Ovary (tissue), 3 donors: Measurements from ENCODE around the gene AMOTL1.

Experiments used
- EP300 ChIP-seq: sonication (generic); formaldehyde crosslinking; IDR thresholded peaks from one replicate; pipeline ENCODE4 v1.6.1; 2017; ENCODE audit warnings: antibody characterized with exemption
- POLR2A ChIP-seq: fragments of 450-650 bp; IDR thresholded peaks from one replicate; pipeline ENCODE4 v1.6.1; 2017; ENCODE audit warnings: antibody characterized with exemption, mild to moderate bottlenecking, moderate library complexity
- TF ChIP-seq, protein P1 (sequence below), 3 donors: fragments of 450-650 bp in 2 of 3; fragments of 200-600 bp in 1 of 3; IDR thresholded peaks; one replicate each; pipeline versions ENCODE4 v1.5.1 to v1.8.0; 2016 to 2022; ENCODE audit warnings: antibody characterized with exemption in 3 of 3, mild to moderate bottlenecking in 1 of 3
- donor health status: DM: no; HTN: no; CAD: no.

GRCh38 chr11:94924612-94925011 lies 156.5 kb downstream of the AMOTL1 start:
- TF ChIP-seq EP300 (no peak), POLR2A (no peak)
- TF ChIP-seq, protein P1, sequence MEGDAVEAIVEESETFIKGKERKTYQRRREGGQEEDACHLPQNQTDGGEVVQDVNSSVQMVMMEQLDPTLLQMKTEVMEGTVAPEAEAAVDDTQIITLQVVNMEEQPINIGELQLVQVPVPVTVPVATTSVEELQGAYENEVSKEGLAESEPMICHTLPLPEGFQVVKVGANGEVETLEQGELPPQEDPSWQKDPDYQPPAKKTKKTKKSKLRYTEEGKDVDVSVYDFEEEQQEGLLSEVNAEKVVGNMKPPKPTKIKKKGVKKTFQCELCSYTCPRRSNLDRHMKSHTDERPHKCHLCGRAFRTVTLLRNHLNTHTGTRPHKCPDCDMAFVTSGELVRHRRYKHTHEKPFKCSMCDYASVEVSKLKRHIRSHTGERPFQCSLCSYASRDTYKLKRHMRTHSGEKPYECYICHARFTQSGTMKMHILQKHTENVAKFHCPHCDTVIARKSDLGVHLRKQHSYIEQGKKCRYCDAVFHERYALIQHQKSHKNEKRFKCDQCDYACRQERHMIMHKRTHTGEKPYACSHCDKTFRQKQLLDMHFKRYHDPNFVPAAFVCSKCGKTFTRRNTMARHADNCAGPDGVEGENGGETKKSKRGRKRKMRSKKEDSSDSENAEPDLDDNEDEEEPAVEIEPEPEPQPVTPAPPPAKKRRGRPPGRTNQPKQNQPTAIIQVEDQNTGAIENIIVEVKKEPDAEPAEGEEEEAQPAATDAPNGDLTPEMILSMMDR (IDR thresholded peaks at IDR 0.05): no peak
